OCI-LY3 (cell line): Measurements from ENCODE around the gene C20orf96.

Experiments used
- H2AFZ ChIP-seq: fragments of 200-600, 300-600 bp; shearing (Covaris generic); 2 replicates; pipeline ENCODE4 v1.6.0; 2014; ENCODE audit warnings: antibody characterized with exemption, low read depth, low read length
- H3K27ac ChIP-seq: fragments of 200-600, 300-600 bp; sonication (generic); 2 replicates; pipeline ENCODE4 v1.5.1; 2014; ENCODE audit warnings: mild to moderate bottlenecking, low read length, moderate library complexity, mixed read lengths
- H3K27me3 ChIP-seq: fragments of 200-600, 300-600 bp; sonication (generic); 2 replicates; pipeline ENCODE4 v1.6.1; 2014; ENCODE audit warnings: low read depth, low read length, mixed read lengths
- H3K36me3 ChIP-seq: fragments of 200-600, 300-600 bp; sonication (generic); replicated peaks from 2 replicates; pipeline ENCODE3; 2014; ENCODE audit warnings: low read depth, low read length, mixed read lengths
- H3K4me1 ChIP-seq: fragments of 300-600, 200-600 bp; sonication (generic); 2 replicates; pipeline ENCODE4 v1.6.1; 2014; ENCODE audit warnings: low read length, mixed read lengths
- H3K4me2 ChIP-seq: fragments of 200-600, 300-600 bp; sonication (generic); 2 replicates; pipeline ENCODE4 v1.6.1; 2014; ENCODE audit warnings: low read length, mixed read lengths
- H3K4me3 ChIP-seq: fragments of 300-600, 200-600 bp; sonication (generic); 2 replicates; pipeline ENCODE4 v1.5.1; 2014; ENCODE audit warnings: antibody characterized with exemption, mild to moderate bottlenecking, low read length, moderate library complexity
- H3K79me2 ChIP-seq: fragments of 300-600, 200-600 bp; shearing (Covaris generic); 2 replicates; pipeline ENCODE4 v1.6.1; 2014; ENCODE audit warnings: mild to moderate bottlenecking, low read length, mixed read lengths
- H3K9ac ChIP-seq: fragments of 300-600, 200-600 bp; shearing (Covaris generic); 2 replicates; pipeline ENCODE4 v1.6.0; 2014; ENCODE audit warnings: mild to moderate bottlenecking, low read length, moderate library complexity
- H3K9me3 ChIP-seq: fragments of 200-600, 300-600 bp; shearing (Covaris generic); 2 replicates; pipeline ENCODE4 v1.6.1; 2014; ENCODE audit warnings: low read length, mixed read lengths; ENCODE audit not compliant: insufficient read depth
- H4K20me1 ChIP-seq: fragments of 200-600, 300-600 bp; sonication (generic); 2 replicates; pipeline ENCODE4 v1.6.1; 2016; ENCODE audit warnings: low read length, mixed read lengths; ENCODE audit not compliant: insufficient read depth
- EZH2phosphoT487 ChIP-seq: fragments of 200-600 bp; shearing (Covaris generic); IDR thresholded peaks from 2 replicates; pipeline ENCODE4 v1.6.1; 2018; ENCODE audit warnings: antibody characterized with exemption, mixed run types, low read depth
- TF ChIP-seq, protein P1 (sequence below): fragments of 200-600, 300-600 bp; sonication (generic); IDR thresholded peaks from 2 replicates; pipeline ENCODE4 v1.5.1; 2014; ENCODE audit warnings: antibody characterized with exemption, low read length, low read depth

The C20orf96 gene

DNA sequence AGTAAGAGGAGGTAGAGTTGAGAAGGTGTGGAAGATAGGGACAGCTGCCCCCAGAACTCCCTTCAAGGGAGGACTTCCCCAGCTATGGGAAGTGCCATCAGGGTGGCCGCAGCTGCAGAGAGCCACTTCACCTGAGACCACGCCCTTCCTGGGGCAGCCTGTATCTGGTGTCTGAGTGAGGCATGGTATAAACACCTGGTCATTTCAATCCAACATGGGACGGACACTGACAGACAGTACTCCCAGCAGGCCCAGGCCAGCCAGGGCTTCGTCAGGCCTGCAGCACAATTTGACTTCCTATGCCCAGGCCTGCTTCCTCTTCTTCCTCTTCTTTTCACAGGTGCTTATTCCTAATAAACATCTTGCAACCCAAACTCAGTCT lies 39.3 kb upstream of the C20orf96 start:
- Histone ChIP-seq H3K27me3 (no peaks in the 10 kb centered on the region), H3K27ac (no peak overlapping the region), H2AFZ (no peak overlapping the region), H3K9ac (no peak overlapping the region), H4K20me1 (peaks cover 35% of the 10 kb centered on the region), H3K36me3 (peaks cover 8% of the 10 kb centered on the region), H3K4me2 (peak overlapping the region; percentile 26; the same call in 1 of the 2 replicates), H3K9me3 (no peaks in the 10 kb centered on the region), H3K4me3 (no peak overlapping the region), H3K79me2 (peaks cover 30% of the 10 kb centered on the region), H3K4me1 (peaks cover 22% of the 10 kb centered on the region)
- no peak for TF ChIP-seq EZH2phosphoT487
- TF ChIP-seq, protein P1, sequence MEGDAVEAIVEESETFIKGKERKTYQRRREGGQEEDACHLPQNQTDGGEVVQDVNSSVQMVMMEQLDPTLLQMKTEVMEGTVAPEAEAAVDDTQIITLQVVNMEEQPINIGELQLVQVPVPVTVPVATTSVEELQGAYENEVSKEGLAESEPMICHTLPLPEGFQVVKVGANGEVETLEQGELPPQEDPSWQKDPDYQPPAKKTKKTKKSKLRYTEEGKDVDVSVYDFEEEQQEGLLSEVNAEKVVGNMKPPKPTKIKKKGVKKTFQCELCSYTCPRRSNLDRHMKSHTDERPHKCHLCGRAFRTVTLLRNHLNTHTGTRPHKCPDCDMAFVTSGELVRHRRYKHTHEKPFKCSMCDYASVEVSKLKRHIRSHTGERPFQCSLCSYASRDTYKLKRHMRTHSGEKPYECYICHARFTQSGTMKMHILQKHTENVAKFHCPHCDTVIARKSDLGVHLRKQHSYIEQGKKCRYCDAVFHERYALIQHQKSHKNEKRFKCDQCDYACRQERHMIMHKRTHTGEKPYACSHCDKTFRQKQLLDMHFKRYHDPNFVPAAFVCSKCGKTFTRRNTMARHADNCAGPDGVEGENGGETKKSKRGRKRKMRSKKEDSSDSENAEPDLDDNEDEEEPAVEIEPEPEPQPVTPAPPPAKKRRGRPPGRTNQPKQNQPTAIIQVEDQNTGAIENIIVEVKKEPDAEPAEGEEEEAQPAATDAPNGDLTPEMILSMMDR: no peak

- Histone ChIP-seq H2AFZ (no peak overlapping the region), H3K9me3 (no peaks in the 10 kb centered on the region), H3K27ac (no peak overlapping the region), H3K27me3 (no peaks in the 10 kb centered on the region), H3K4me2 (no peak overlapping the region), H3K79me2 (peaks cover 30% of the 10 kb centered on the region), H3K4me3 (no peak overlapping the region), H3K36me3 (peaks cover 8% of the 10 kb centered on the region), H4K20me1 (peaks cover 35% of the 10 kb centered on the region), H3K4me1 (peaks cover 22% of the 10 kb centered on the region), H3K9ac (no peak overlapping the region)
- TF ChIP-seq, protein P1: no peak
- TF ChIP-seq EZH2phosphoT487: no peak
These were observed 38.6 kb upstream of the C20orf96 start for GRCh38 chr20:328975-329695.

GRCh38 chr20:328027-328974 lies 37.8 kb upstream of the C20orf96 start:
- Histone ChIP-seq H3K9me3 (no peaks in the 10 kb centered on the region), H3K36me3 (peaks cover 8% of the 10 kb centered on the region), H3K4me1 (peaks cover 27% of the 10 kb centered on the region), H3K79me2 (peaks cover 30% of the 10 kb centered on the region), H2AFZ (no peak overlapping the region), H4K20me1 (peaks cover 35% of the 10 kb centered on the region), H3K4me2 (peak overlapping the region; percentile 93), H3K27ac (no peak overlapping the region), H3K9ac (peak overlapping the region; percentile 97; the same call in 1 of the 2 replicates), H3K4me3 (peak overlapping the region; percentile 95), H3K27me3 (no peaks in the 10 kb centered on the region)
- TF ChIP-seq, protein P1: no peak
- no peak for TF ChIP-seq EZH2phosphoT487
